PFSK-1 (cell line): ENCODE results near the gene ITSN2.

ENCODE experiments used
- POLR2AphosphoS5 ChIP-seq: IDR thresholded peaks from 2 replicates; pipeline ENCODE4 v1.6.1; 2012; ENCODE audit warnings: low read depth, mild to moderate bottlenecking, control low read depth, low read length, moderate library complexity
- TF ChIP-seq, protein P1 (sequence below), 2 experiments: IDR thresholded peaks; 2 replicates each; pipeline versions ENCODE4 v1.6.1 to v1.8.0; 2011 to 2012; ENCODE audit warnings: low read depth in 2 of 2, low read length in 2 of 2, control low read depth in 1 of 2, inconsistent platforms in 1 of 2, mild to moderate bottlenecking in 1 of 2, moderate library complexity in 1 of 2; ENCODE audit not compliant: insufficient read depth in 1 of 2

DNA sequence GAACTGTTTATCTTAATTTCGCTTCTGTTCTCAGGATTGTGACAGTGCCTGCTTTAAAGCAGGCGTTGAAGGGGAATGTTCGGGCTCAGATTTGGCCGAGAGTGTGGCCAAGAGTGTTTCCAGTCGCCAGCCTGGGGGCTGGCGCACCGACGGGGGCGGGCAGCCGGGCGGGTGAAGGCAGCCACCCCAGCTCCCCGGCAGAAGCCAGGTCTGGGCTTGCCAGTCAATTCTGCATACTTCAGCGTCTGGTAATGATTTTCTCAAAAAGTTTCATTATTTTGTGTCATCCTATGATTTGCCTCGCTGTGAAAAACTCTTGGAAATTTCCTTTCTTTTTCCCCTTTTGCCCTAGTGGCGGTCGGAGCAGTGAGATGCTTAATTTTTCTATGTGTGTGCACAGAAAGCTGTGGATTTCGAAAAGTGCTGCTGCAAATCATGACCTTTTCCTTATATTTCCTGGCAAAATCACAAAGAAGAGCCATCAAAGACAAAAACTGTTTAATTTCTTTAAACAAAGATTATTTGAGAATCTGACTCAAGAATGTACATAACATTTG, 184.6 kb downstream of the ITSN2 start:
- TF ChIP-seq, protein P1, sequence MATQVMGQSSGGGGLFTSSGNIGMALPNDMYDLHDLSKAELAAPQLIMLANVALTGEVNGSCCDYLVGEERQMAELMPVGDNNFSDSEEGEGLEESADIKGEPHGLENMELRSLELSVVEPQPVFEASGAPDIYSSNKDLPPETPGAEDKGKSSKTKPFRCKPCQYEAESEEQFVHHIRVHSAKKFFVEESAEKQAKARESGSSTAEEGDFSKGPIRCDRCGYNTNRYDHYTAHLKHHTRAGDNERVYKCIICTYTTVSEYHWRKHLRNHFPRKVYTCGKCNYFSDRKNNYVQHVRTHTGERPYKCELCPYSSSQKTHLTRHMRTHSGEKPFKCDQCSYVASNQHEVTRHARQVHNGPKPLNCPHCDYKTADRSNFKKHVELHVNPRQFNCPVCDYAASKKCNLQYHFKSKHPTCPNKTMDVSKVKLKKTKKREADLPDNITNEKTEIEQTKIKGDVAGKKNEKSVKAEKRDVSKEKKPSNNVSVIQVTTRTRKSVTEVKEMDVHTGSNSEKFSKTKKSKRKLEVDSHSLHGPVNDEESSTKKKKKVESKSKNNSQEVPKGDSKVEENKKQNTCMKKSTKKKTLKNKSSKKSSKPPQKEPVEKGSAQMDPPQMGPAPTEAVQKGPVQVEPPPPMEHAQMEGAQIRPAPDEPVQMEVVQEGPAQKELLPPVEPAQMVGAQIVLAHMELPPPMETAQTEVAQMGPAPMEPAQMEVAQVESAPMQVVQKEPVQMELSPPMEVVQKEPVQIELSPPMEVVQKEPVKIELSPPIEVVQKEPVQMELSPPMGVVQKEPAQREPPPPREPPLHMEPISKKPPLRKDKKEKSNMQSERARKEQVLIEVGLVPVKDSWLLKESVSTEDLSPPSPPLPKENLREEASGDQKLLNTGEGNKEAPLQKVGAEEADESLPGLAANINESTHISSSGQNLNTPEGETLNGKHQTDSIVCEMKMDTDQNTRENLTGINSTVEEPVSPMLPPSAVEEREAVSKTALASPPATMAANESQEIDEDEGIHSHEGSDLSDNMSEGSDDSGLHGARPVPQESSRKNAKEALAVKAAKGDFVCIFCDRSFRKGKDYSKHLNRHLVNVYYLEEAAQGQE (IDR thresholded peaks at IDR 0.05; ENCODE audit: insufficient read depth in 1 of 2, low read depth in 2 of 2, low read length in 2 of 2) = no peak
- TF ChIP-seq POLR2AphosphoS5 = no peak
